ENCODE results near the gene ZNF831. TPM values are rescaled to one million over a fixed set of nuclear protein-coding genes. Genes with fewer than 3 reads are reported as not detected.

The ZNF831 gene
- total RNA-seq, 1 experiment from 2014 or later: 0.15 TPM

DNA sequence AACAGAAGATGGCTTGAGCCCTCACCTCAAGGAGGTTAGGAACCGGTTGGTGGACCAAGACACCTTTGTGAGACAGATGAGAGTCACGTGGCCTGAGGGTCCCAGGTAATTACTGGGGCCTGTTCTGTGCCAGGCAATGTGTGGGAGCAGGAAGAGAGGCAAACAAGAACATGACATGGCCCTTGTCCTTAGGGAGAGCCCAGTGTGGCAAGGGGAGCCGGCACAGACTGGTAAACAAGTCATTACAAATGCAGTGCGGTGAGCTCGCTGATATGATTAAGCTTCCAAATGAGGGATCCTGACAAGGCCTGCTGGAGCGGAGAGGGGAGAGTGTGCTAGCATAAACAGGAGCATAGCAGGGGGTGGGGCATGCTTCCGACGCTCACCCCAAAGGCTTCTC lies 55.6 kb downstream of the ZNF831 start:
- no peak overlapping the region for H3K4me2 ChIP-seq (ENCODE audit: low read length)
- peaks cover 15% of the 10 kb centered on the region; the same call in 1 of the 2 replicates for H3K27me3 ChIP-seq (ENCODE audit: insufficient read depth, low read length)
- ATAC-seq (no peak), DNase-seq (ENCODE audit: low read depth, low spot score) (no peak)
- intact Hi-C loops (cut with micrococcal nuclease): no loop called here
- no peaks in the 10 kb centered on the region for H3K79me2 ChIP-seq (ENCODE audit: insufficient read depth, low read length)
- BruUV-seq (replicated peaks): no TSS peak
- no peak overlapping the region for H3K9ac ChIP-seq (ENCODE audit: low read length)
- POLR2A ChIA-PET: no interaction called here
- RAD21 ChIA-PET (ENCODE audit: low non-redundant PET in 1 of 2, low total read pairs in 2 of 2, uncharacterized antibody in 2 of 2, unreplicated experiment in 2 of 2): no interaction called here
- H3K9me3 ChIP-seq (ENCODE audit: control insufficient read depth in 1 of 2, insufficient read depth in 1 of 2, low read depth in 1 of 2, low read length in 2 of 2): no peaks in the 10 kb centered on the region
- H4K20me1 ChIP-seq (ENCODE audit: insufficient read depth): no peaks in the 10 kb centered on the region
- TF ChIP-seq YY1 (IDR thresholded peaks at IDR 0.05; ENCODE audit: extremely low read depth, insufficient replicate concordance, low read depth, low read length) (no peak), TCF7L2 (IDR thresholded peaks at IDR 0.05; ENCODE audit: borderline replicate concordance, extremely low read depth, insufficient read depth, insufficient read length) (no peak), EGR1 (IDR thresholded peaks at IDR 0.05; ENCODE audit: low read depth) (no peak), EZH2 (IDR thresholded peaks at IDR 0.05) (no peak), EZH2phosphoT487 (IDR thresholded peaks at IDR 0.05; ENCODE audit: borderline replicate concordance) (no peak)
- TF ChIP-seq, protein P1, sequence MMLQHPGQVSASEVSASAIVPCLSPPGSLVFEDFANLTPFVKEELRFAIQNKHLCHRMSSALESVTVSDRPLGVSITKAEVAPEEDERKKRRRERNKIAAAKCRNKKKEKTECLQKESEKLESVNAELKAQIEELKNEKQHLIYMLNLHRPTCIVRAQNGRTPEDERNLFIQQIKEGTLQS (IDR thresholded peaks at IDR 0.05): no peak
- TF ChIP-seq, protein P2, sequence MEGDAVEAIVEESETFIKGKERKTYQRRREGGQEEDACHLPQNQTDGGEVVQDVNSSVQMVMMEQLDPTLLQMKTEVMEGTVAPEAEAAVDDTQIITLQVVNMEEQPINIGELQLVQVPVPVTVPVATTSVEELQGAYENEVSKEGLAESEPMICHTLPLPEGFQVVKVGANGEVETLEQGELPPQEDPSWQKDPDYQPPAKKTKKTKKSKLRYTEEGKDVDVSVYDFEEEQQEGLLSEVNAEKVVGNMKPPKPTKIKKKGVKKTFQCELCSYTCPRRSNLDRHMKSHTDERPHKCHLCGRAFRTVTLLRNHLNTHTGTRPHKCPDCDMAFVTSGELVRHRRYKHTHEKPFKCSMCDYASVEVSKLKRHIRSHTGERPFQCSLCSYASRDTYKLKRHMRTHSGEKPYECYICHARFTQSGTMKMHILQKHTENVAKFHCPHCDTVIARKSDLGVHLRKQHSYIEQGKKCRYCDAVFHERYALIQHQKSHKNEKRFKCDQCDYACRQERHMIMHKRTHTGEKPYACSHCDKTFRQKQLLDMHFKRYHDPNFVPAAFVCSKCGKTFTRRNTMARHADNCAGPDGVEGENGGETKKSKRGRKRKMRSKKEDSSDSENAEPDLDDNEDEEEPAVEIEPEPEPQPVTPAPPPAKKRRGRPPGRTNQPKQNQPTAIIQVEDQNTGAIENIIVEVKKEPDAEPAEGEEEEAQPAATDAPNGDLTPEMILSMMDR (IDR thresholded peaks at IDR 0.05 in 2 of 3, conservative IDR thresholded peaks at IDR 0.05 in 1 of 3; ENCODE audit: borderline replicate concordance in 1 of 3, insufficient read depth in 1 of 3, low read depth in 2 of 3, low read length in 2 of 3): no peak
- no peak overlapping the region for H2AFZ ChIP-seq (ENCODE audit: low read depth, low read length, poor library complexity, severe bottlenecking)
- no peaks in the 10 kb centered on the region for H3K36me3 ChIP-seq (ENCODE audit: control insufficient read depth in 1 of 2, insufficient read depth in 2 of 2, low read length in 2 of 2)
- no peak overlapping the region for H3K4me3 ChIP-seq (replicated peaks in 1 of 2; ENCODE audit: low read depth in 1 of 2, low read length in 2 of 2)
- no peaks in the 10 kb centered on the region for H3K9me2 ChIP-seq (ENCODE audit: insufficient read depth)
- CTCF ChIA-PET: no interaction called here
- H3K4me1 ChIP-seq (ENCODE audit: control insufficient read depth in 1 of 2, insufficient read depth in 2 of 2, low read length in 2 of 2): peaks cover 0 to 10% of the 10 kb centered on the region in 2 experiments; a peak in 1 of 4 replicates
- no peak overlapping the region for H3K27ac ChIP-seq (ENCODE audit: low read depth, low read length)

DNA sequence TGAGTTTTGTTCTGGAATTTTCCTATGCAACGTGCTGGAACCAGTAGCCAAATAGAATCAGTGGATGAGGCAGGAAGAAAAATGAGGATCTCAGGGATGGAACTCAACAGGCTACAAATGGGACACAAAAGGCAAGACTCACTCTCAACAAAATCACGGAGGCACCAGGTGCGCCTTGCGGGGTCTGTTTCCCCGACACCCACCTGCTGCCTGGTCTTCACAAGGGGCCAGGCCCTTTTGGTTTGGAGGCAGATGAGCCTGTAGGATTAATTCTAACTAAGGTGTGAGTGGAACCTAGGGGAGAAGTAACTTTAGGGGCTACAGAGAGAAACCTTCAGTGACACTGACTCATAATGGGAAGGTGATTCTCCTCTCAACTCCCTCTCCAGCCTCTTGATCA lies 56.5 kb downstream of the ZNF831 start:
- DNase-seq (ENCODE audit: low read depth, low spot score) (no peak), ATAC-seq (no peak)
- Histone ChIP-seq H3K9ac (ENCODE audit: low read length) (no peak overlapping the region), H3K4me1 (ENCODE audit: control insufficient read depth in 1 of 2, insufficient read depth in 2 of 2, low read length in 2 of 2) (peaks cover 0 to 10% of the 10 kb centered on the region in 2 experiments; a peak in 1 of 4 replicates), H4K20me1 (ENCODE audit: insufficient read depth) (no peaks in the 10 kb centered on the region), H3K79me2 (ENCODE audit: insufficient read depth, low read length) (no peaks in the 10 kb centered on the region), H3K9me3 (ENCODE audit: control insufficient read depth in 1 of 2, insufficient read depth in 1 of 2, low read depth in 1 of 2, low read length in 2 of 2) (no peaks in the 10 kb centered on the region), H2AFZ (ENCODE audit: low read depth, low read length, poor library complexity, severe bottlenecking) (no peak overlapping the region), H3K27ac (ENCODE audit: low read depth, low read length) (no peak overlapping the region), H3K4me3 (replicated peaks in 1 of 2; ENCODE audit: low read depth in 1 of 2, low read length in 2 of 2) (no peak overlapping the region), H3K27me3 (ENCODE audit: insufficient read depth, low read length) (peaks cover 13% of the 10 kb centered on the region), H3K36me3 (ENCODE audit: control insufficient read depth in 1 of 2, insufficient read depth in 2 of 2, low read length in 2 of 2) (no peaks in the 10 kb centered on the region), H3K9me2 (ENCODE audit: insufficient read depth) (no peaks in the 10 kb centered on the region), H3K4me2 (ENCODE audit: low read length) (no peak overlapping the region)
- ChIA-PET CTCF (no interaction called here), RAD21 (ENCODE audit: low non-redundant PET in 1 of 2, low total read pairs in 2 of 2, uncharacterized antibody in 2 of 2, unreplicated experiment in 2 of 2) (no interaction called here), POLR2A (no interaction called here)
- intact Hi-C loops (cut with micrococcal nuclease): loop anchor here (10.0 kb wide), 1 partner anchor 735 kb away; no protein-coding TSS in a partner anchor
- BruUV-seq (replicated peaks): no TSS peak
- TF ChIP-seq POLR2AphosphoS5 (IDR thresholded peaks at IDR 0.05; ENCODE audit: low read depth, low read length): no peak
- no peak for TF ChIP-seq YY1 (IDR thresholded peaks at IDR 0.05; ENCODE audit: extremely low read depth, insufficient replicate concordance, low read depth, low read length)
- no peak for TF ChIP-seq SP1 (IDR thresholded peaks at IDR 0.05; ENCODE audit: low read depth)
- TF ChIP-seq TCF7L2 (IDR thresholded peaks at IDR 0.05; ENCODE audit: borderline replicate concordance, extremely low read depth, insufficient read depth, insufficient read length): no peak
